Gastroesophageal sphincter (tissue), 3 donors: ENCODE data around the gene CLIC3.

Experiments used
- POLR2A ChIP-seq, 2 donors: fragments of 450-650 bp; IDR thresholded peaks; one replicate each; pipeline ENCODE4 v1.6.1; 2017; ENCODE audit warnings: antibody characterized with exemption in 2 of 2, mild to moderate bottlenecking in 2 of 2, moderate library complexity in 1 of 2
- TF ChIP-seq, protein P1 (sequence below), 4 experiments: fragments of 200-600 bp in 2 of 4; fragments of 450-650 bp in 2 of 4; sonication (generic) in 1 of 4; IDR thresholded peaks; one replicate each; pipeline ENCODE4 v1.5.1; 2017 to 2019; ENCODE audit warnings: antibody characterized with exemption in 4 of 4, mild to moderate bottlenecking in 2 of 4, moderate library complexity in 2 of 4

DNA sequence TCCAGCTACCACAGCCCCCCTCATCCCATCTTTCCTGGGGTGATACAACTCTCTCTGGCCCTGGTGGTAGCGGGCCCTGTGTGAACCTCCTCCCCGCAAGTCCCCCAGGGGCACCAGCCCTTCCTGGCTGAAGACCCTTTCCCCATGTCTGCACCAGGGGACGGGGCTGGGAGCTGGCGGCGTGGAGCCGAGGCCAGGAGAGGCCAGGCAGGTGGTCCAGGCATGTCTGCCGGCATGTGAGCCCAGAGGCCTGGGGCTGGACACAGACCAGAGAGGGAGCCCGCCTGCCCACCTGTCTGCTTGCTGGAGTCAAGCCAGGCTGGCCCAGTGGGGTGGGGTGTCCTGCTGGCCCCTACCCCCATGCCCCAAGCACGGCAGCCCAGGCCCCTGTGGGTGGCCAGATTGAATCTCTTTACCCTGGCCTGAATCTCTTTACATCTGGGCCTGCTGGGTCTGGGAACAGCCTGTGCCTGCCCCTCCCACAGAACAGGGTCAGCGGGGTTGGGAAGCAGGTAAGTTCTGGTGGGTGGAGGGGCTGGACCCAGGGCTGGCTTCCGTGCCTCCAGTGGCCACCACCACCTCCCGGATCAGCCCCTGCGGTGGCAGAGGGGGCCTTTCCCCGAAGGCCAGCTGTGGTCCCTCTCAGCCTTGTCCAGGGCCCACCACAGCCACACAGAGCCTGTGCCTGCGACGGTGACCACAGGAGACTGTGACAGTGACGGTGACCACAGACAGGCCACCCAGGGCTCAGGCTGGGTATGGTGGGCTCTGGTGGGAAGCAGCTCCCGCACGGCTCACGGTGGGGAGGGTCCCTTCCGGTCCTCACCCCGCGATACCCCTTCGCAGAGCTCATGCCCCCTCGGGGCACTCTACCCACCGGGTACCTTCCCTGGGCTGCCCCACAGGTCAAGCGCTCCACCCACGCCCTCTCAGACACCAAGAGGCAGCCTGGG, 37.2 kb downstream of the CLIC3 start:
- TF ChIP-seq, protein P1, sequence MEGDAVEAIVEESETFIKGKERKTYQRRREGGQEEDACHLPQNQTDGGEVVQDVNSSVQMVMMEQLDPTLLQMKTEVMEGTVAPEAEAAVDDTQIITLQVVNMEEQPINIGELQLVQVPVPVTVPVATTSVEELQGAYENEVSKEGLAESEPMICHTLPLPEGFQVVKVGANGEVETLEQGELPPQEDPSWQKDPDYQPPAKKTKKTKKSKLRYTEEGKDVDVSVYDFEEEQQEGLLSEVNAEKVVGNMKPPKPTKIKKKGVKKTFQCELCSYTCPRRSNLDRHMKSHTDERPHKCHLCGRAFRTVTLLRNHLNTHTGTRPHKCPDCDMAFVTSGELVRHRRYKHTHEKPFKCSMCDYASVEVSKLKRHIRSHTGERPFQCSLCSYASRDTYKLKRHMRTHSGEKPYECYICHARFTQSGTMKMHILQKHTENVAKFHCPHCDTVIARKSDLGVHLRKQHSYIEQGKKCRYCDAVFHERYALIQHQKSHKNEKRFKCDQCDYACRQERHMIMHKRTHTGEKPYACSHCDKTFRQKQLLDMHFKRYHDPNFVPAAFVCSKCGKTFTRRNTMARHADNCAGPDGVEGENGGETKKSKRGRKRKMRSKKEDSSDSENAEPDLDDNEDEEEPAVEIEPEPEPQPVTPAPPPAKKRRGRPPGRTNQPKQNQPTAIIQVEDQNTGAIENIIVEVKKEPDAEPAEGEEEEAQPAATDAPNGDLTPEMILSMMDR (IDR thresholded peaks at IDR 0.05) = no peak
- no peak for TF ChIP-seq POLR2A (IDR thresholded peaks at IDR 0.05)
